ENCODE measurements around the gene NEGR1. TPM values are rescaled to one million over a fixed set of nuclear protein-coding genes. Genes with fewer than 3 reads are reported as not detected.

The NEGR1 gene
- total RNA-seq, 2 donors from 2014 or later = not detected

- Mint-ChIP-seq H3K36me3 (no peaks in the 10 kb centered on the region), H3K4me3 (no peak overlapping the region), H3K27ac (no peak overlapping the region), H3K27me3 (no peaks in the 10 kb centered on the region), H3K4me1 (ENCODE audit: low read depth in 2 of 2) (no peaks in the 10 kb centered on the region), H3K9me3 (no peaks in the 10 kb centered on the region)
- ATAC-seq = no peak
- DNase-seq (ENCODE audit: low spot score) = no peak
These were observed 160.0 kb downstream of the NEGR1 start for GRCh38 chr1:72122099-72122880.

GRCh38 chr1:72119491-72119890, 162.8 kb downstream of the NEGR1 start:
- no peak for ATAC-seq
- H3K27me3 Mint-ChIP-seq = no peaks in the 10 kb centered on the region
- no peaks in the 10 kb centered on the region for H3K36me3 Mint-ChIP-seq
- no peak overlapping the region for H3K27ac Mint-ChIP-seq
- H3K4me1 Mint-ChIP-seq (ENCODE audit: low read depth in 2 of 2) = no peaks in the 10 kb centered on the region
- no peak for DNase-seq (ENCODE audit: low spot score)
- H3K4me3 Mint-ChIP-seq = no peak overlapping the region
- H3K9me3 Mint-ChIP-seq = no peaks in the 10 kb centered on the region

- Mint-ChIP-seq H3K36me3 (no peaks in the 10 kb centered on the region), H3K4me1 (ENCODE audit: low read depth in 2 of 2) (no peaks in the 10 kb centered on the region), H3K27me3 (no peaks in the 10 kb centered on the region), H3K27ac (no peak overlapping the region), H3K9me3 (peaks cover 4% of the 10 kb centered on the region), H3K4me3 (no peak overlapping the region)
- no peak for DNase-seq (ENCODE audit: low spot score)
- no peak for ATAC-seq
These were observed 164.7 kb downstream of the NEGR1 start for GRCh38 chr1:72117621-72118020.

GRCh38 chr1:72115290-72115689, 167.0 kb downstream of the NEGR1 start:
- Mint-ChIP-seq H3K9me3 (peaks cover 4% of the 10 kb centered on the region), H3K36me3 (no peaks in the 10 kb centered on the region), H3K27ac (no peak overlapping the region), H3K27me3 (no peaks in the 10 kb centered on the region), H3K4me1 (ENCODE audit: low read depth in 2 of 2) (no peaks in the 10 kb centered on the region), H3K4me3 (no peak overlapping the region)
- no peak for ATAC-seq
- DNase-seq (ENCODE audit: low spot score) = no peak

- no peaks in the 10 kb centered on the region for H3K27me3 Mint-ChIP-seq
These were observed 170.7 kb downstream of the NEGR1 start for GRCh38 chr1:72111662-72112061.

GRCh38 chr1:72109916-72110315, 172.4 kb downstream of the NEGR1 start:
- H3K4me1 Mint-ChIP-seq (ENCODE audit: low read depth in 2 of 2) = no peaks in the 10 kb centered on the region
- no peak overlapping the region for H3K4me3 Mint-ChIP-seq
- H3K36me3 Mint-ChIP-seq = no peaks in the 10 kb centered on the region
- DNase-seq (ENCODE audit: low spot score) (no peak), ATAC-seq (no peak)
- H3K9me3 Mint-ChIP-seq = peaks cover 4% of the 10 kb centered on the region
- no peaks in the 10 kb centered on the region for H3K27me3 Mint-ChIP-seq
- H3K27ac Mint-ChIP-seq = no peak overlapping the region

More at GRCh38 chr1:72111662-72112061, 170.7 kb downstream of the NEGR1 start:
- ATAC-seq (no peak), DNase-seq (ENCODE audit: low spot score) (no peak)
- Mint-ChIP-seq H3K36me3 (no peaks in the 10 kb centered on the region), H3K4me1 (ENCODE audit: low read depth in 2 of 2) (no peaks in the 10 kb centered on the region), H3K27ac (no peak overlapping the region), H3K4me3 (no peak overlapping the region), H3K9me3 (peaks cover 4% of the 10 kb centered on the region)

- DNase-seq (ENCODE audit: low spot score) = no peak
- Mint-ChIP-seq H3K36me3 (no peaks in the 10 kb centered on the region), H3K4me1 (ENCODE audit: low read depth in 2 of 2) (no peaks in the 10 kb centered on the region), H3K27ac (no peak overlapping the region), H3K4me3 (no peak overlapping the region), H3K9me3 (no peaks in the 10 kb centered on the region), H3K27me3 (no peaks in the 10 kb centered on the region)
- no peak for ATAC-seq
These were observed 177.1 kb downstream of the NEGR1 start for GRCh38 chr1:72105201-72105600.

GRCh38 chr1:72101840-72102632, 180.3 kb downstream of the NEGR1 start:
- no peak overlapping the region for H3K27ac Mint-ChIP-seq
- H3K4me1 Mint-ChIP-seq (ENCODE audit: low read depth in 2 of 2) = no peaks in the 10 kb centered on the region
- DNase-seq (ENCODE audit: low spot score) (no peak), ATAC-seq (no peak)
- no peaks in the 10 kb centered on the region for H3K27me3 Mint-ChIP-seq
- no peaks in the 10 kb centered on the region for H3K9me3 Mint-ChIP-seq
- H3K4me3 Mint-ChIP-seq = no peak overlapping the region
- H3K36me3 Mint-ChIP-seq = no peaks in the 10 kb centered on the region

GRCh38 chr1:72100771-72101170, 181.6 kb downstream of the NEGR1 start:
- Mint-ChIP-seq H3K36me3 (no peaks in the 10 kb centered on the region), H3K27me3 (no peaks in the 10 kb centered on the region), H3K4me1 (ENCODE audit: low read depth in 2 of 2) (no peaks in the 10 kb centered on the region), H3K27ac (no peak overlapping the region), H3K9me3 (no peaks in the 10 kb centered on the region), H3K4me3 (no peak overlapping the region)
- no peak for DNase-seq (ENCODE audit: low spot score)
- ATAC-seq = no peak

- DNase-seq (ENCODE audit: low spot score) (no peak), ATAC-seq (no peak)
- Mint-ChIP-seq H3K9me3 (no peaks in the 10 kb centered on the region), H3K27ac (no peak overlapping the region), H3K27me3 (no peaks in the 10 kb centered on the region), H3K4me3 (no peak overlapping the region), H3K36me3 (no peaks in the 10 kb centered on the region), H3K4me1 (ENCODE audit: low read depth in 2 of 2) (no peaks in the 10 kb centered on the region)
These were observed 184.3 kb downstream of the NEGR1 start for GRCh38 chr1:72097851-72098570.

GRCh38 chr1:72094209-72094608, 188.1 kb downstream of the NEGR1 start:
- Mint-ChIP-seq H3K36me3 (no peaks in the 10 kb centered on the region), H3K27me3 (no peaks in the 10 kb centered on the region), H3K27ac (no peak overlapping the region), H3K9me3 (no peaks in the 10 kb centered on the region), H3K4me3 (no peak overlapping the region), H3K4me1 (ENCODE audit: low read depth in 2 of 2) (no peaks in the 10 kb centered on the region)
- DNase-seq (ENCODE audit: low spot score) (no peak), ATAC-seq (no peak)

- DNase-seq (ENCODE audit: low spot score) (no peak), ATAC-seq (no peak)
- H3K4me1 Mint-ChIP-seq (ENCODE audit: low read depth in 2 of 2) = no peaks in the 10 kb centered on the region
- H3K27ac Mint-ChIP-seq = no peak overlapping the region
- H3K36me3 Mint-ChIP-seq = no peaks in the 10 kb centered on the region
- H3K27me3 Mint-ChIP-seq = no peaks in the 10 kb centered on the region
- H3K4me3 Mint-ChIP-seq = no peak overlapping the region
- H3K9me3 Mint-ChIP-seq = no peaks in the 10 kb centered on the region
These were observed 195.9 kb downstream of the NEGR1 start for GRCh38 chr1:72086394-72086793.

- DNase-seq (ENCODE audit: low spot score) (no peak), ATAC-seq (no peak)
- H3K36me3 Mint-ChIP-seq = no peaks in the 10 kb centered on the region
- peaks cover 2% of the 10 kb centered on the region for H3K9me3 Mint-ChIP-seq
- no peak overlapping the region for H3K27ac Mint-ChIP-seq
- H3K4me3 Mint-ChIP-seq = no peak overlapping the region
- H3K27me3 Mint-ChIP-seq = no peaks in the 10 kb centered on the region
- H3K4me1 Mint-ChIP-seq (ENCODE audit: low read depth in 2 of 2) = no peaks in the 10 kb centered on the region
These were observed 206.9 kb downstream of the NEGR1 start for GRCh38 chr1:72075425-72075824.

GRCh38 chr1:72066431-72066830, 215.9 kb downstream of the NEGR1 start:
- no peak for DNase-seq (ENCODE audit: low spot score)
- H3K36me3 Mint-ChIP-seq = no peaks in the 10 kb centered on the region

More at GRCh38 chr1:72066431-72066830, 215.9 kb downstream of the NEGR1 start:
- Mint-ChIP-seq H3K27ac (no peak overlapping the region), H3K4me1 (ENCODE audit: low read depth in 2 of 2) (no peaks in the 10 kb centered on the region), H3K4me3 (no peak overlapping the region), H3K9me3 (peaks cover 10% of the 10 kb centered on the region), H3K27me3 (no peaks in the 10 kb centered on the region)
- ATAC-seq = no peak

Measured in natural killer cell treated with Interleukin-12 subunit alpha and Interleukin-12 subunit beta and Interleukin-15 and Interleukin-18, amount 100 ng/mL, for 72 hours (primary cell).